IPS-NIHi7 (cell line): ENCODE measurements around the gene SLC25A34.

Experiments used
- DNase-seq: peaks from one replicate; pipeline ENCODE4 v3.0.0; 2012; ENCODE audit warnings: mixed read lengths; ENCODE audit errors: extremely low spot score

SLC25A34 gene

GRCh38 chr1:15771836-15772515 lies 35.9 kb downstream of the SLC25A34 start:
- no peak for DNase-seq

- no peak for DNase-seq
Measured at GRCh38 chr1:15775706-15776105, 39.6 kb downstream of the SLC25A34 start.

DNA sequence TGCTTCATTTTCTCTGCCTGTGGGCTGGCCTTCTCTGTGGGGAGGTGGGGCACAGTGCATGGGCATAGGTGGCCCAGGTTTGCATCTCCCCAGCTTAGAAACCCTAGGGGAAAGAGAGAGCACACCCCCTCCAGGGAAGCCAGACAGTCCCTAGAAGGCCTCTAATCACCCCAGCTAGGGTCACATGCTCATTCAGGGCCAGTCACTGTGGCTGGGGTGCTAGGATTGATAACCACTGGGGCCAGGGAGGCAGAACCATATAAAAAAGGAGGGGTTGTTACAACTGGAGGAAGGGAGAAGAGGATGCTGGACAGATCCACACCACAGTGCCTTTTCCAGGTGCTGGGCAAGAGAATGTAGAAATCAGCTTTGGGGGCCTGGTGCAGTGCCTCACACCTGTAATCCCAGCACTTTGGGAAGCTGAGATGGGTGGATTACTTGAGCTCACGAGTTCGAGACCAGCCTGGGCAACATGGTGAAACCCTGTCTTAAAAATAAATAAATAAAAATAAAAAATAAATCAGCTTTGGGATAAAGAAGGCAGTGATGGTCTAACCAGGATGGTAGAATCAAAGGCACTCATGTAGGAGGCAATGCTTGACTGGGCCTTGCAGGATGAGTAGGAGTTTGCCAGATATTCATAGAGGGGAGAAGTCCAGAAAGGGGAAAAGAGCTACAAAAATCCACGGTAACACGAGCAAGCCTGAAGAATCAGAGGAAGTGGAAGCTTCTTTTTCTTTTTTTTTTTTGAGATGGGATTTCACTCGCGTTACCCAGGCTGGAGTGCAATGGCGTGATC lies 42.0 kb downstream of the SLC25A34 start:
- no peak for DNase-seq

DNA sequence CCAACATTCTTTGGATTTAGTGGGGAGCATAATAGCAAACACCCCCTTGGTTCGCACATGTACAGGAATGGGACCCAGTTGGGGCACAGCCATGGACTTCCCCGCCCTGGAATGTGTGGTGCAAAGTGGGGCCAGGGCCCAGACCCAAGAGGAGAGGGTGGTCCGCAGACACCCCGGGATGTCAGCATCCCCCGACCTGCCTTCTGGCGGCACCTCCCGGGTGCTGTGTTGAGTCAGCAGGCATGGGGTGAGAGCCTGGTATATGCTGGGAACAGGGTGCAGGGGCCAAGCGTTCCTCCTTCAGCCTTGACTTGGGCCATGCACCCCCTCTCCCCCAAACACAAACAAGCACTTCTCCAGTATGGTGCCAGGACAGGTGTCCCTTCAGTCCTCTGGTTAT lies 49.6 kb downstream of the SLC25A34 start:
- DNase-seq = no peak

- DNase-seq = no peak
Measured at GRCh38 chr1:15786581-15786980, 50.5 kb downstream of the SLC25A34 start.

DNA sequence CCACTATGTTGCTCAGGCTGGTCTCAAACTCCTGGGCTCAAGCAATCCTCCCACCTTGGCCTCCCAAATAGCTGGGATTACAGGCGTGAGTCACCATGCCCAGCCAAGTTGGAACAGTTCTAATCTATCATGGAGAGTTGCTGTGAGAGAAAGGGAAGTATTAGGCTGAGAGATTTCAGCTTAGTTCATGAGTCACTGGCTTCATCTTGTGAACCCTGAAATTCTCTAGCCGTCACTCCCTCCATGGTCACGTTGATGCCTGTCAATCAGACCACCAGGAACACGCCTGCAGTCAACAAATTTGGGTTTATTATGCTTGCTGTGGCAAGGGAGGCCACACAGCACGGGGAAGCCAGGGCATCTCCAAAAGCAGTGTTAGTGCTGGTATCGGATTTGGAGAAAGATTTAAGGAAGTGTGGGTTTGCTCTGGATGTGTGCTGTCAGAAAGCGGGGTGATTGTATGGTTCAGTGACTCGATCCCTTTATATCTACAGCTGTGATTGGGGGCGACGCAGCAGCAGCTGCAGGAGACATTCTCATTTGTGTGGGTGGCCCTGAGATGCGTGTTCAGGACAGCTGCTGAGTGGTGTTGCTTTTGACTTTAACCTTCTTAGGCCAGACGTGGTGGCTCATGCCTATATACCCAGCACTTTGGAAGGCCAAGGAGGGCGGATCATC lies 52.7 kb downstream of the SLC25A34 start:
- no peak for DNase-seq
